Measurements from ENCODE around the gene KCNJ9. TPM values are rescaled to one million over a fixed set of nuclear protein-coding genes. Genes with fewer than 3 reads are reported as not detected.

The KCNJ9 gene
- total RNA-seq, 1 experiment from 2014 or later, result not detected

GRCh38 chr1:160105155-160105554 is 23.8 kb downstream of the KCNJ9 start:
- POLR2A ChIA-PET, result no interaction called here
- Mint-ChIP-seq H3K27ac (ENCODE audit: unreplicated experiment) (no peak overlapping the region), H3K9me3 (ENCODE audit: unreplicated experiment) (no peaks in the 10 kb centered on the region), H3K4me1 (ENCODE audit: low read depth, unreplicated experiment) (peaks cover 31% of the 10 kb centered on the region), H3K27me3 (ENCODE audit: insufficient read depth, unreplicated experiment) (no peaks in the 10 kb centered on the region), H3K36me3 (ENCODE audit: insufficient read depth, unreplicated experiment) (peaks cover 5% of the 10 kb centered on the region), H3K4me3 (ENCODE audit: unreplicated experiment) (no peak overlapping the region)
- no peak for DNase-seq
- no peaks in the 10 kb centered on the region for H3K9me3 ChIP-seq
- H3K36me3 ChIP-seq (ENCODE audit: control insufficient read depth, insufficient read depth, low read length), result no peaks in the 10 kb centered on the region
- CTCF ChIA-PET, result no interaction called here
- H3K4me3 ChIP-seq (ENCODE audit: low read depth, low read length), result no peak overlapping the region
- intact Hi-C loops (cut with micrococcal nuclease; ENCODE audit: unreplicated experiment), result no loop called here
- peaks cover 14% of the 10 kb centered on the region for H3K4me1 ChIP-seq
- TF ChIP-seq CTCF (IDR thresholded peaks at IDR 0.05; ENCODE audit: insufficient read depth in 1 of 2, low read depth in 1 of 2, low read length in 1 of 2, severe bottlenecking in 1 of 2, unreplicated experiment in 1 of 2), result no peak
- no TSS peak for BruUV-seq (replicated peaks)
- H3K27me3 ChIP-seq (replicated peaks; ENCODE audit: control insufficient read depth, insufficient read depth, low read length), result no peaks in the 10 kb centered on the region

- Mint-ChIP-seq H3K4me3 (ENCODE audit: unreplicated experiment) (no peak overlapping the region), H3K9me3 (ENCODE audit: unreplicated experiment) (no peaks in the 10 kb centered on the region), H3K27ac (ENCODE audit: unreplicated experiment) (no peak overlapping the region), H3K36me3 (ENCODE audit: insufficient read depth, unreplicated experiment) (no peaks in the 10 kb centered on the region), H3K27me3 (ENCODE audit: insufficient read depth, unreplicated experiment) (no peaks in the 10 kb centered on the region), H3K4me1 (ENCODE audit: low read depth, unreplicated experiment) (peaks cover 18% of the 10 kb centered on the region)
- no peak for DNase-seq
- CTCF ChIA-PET, result interaction anchor here (2.3 kb wide), 1 partner anchor 112 kb away, joined by 6 read pairs; no protein-coding TSS in a partner anchor
- POLR2A ChIA-PET, result no interaction called here
- Histone ChIP-seq H3K9me3 (no peaks in the 10 kb centered on the region), H3K36me3 (ENCODE audit: control insufficient read depth, insufficient read depth, low read length) (no peaks in the 10 kb centered on the region), H3K4me3 (ENCODE audit: low read depth, low read length) (no peak overlapping the region), H3K4me1 (peaks cover 8% of the 10 kb centered on the region), H3K27me3 (replicated peaks; ENCODE audit: control insufficient read depth, insufficient read depth, low read length) (no peaks in the 10 kb centered on the region)
- BruUV-seq (replicated peaks), result no TSS peak
- no peak for TF ChIP-seq CTCF (IDR thresholded peaks at IDR 0.05; ENCODE audit: insufficient read depth in 1 of 2, low read depth in 1 of 2, low read length in 1 of 2, severe bottlenecking in 1 of 2, unreplicated experiment in 1 of 2)
- intact Hi-C loops (cut with micrococcal nuclease; ENCODE audit: unreplicated experiment), result no loop called here
Measured at GRCh38 chr1:160107512-160107911, 26.2 kb downstream of the KCNJ9 start.

- H3K4me1 ChIP-seq, result peaks cover 12% of the 10 kb centered on the region
- H3K27ac Mint-ChIP-seq (ENCODE audit: unreplicated experiment), result peak overlapping the region; percentile 38
- BruUV-seq (replicated peaks), result no TSS peak
Measured at GRCh38 chr1:160108888-160109662, 27.7 kb downstream of the KCNJ9 start.

More at GRCh38 chr1:160108888-160109662, 27.7 kb downstream of the KCNJ9 start:
- H3K36me3 Mint-ChIP-seq (ENCODE audit: insufficient read depth, unreplicated experiment), result no peaks in the 10 kb centered on the region
- POLR2A ChIA-PET, result no interaction called here
- no peaks in the 10 kb centered on the region for H3K9me3 Mint-ChIP-seq (ENCODE audit: unreplicated experiment)
- H3K27me3 Mint-ChIP-seq (ENCODE audit: insufficient read depth, unreplicated experiment), result no peaks in the 10 kb centered on the region
- CTCF ChIA-PET, result interaction anchor here (2.0 to 2.3 kb wide), 2 partner anchors 111 to 143 kb away, joined by 6 to 9 read pairs; no protein-coding TSS in a partner anchor
- peaks cover 12% of the 10 kb centered on the region for H3K4me1 Mint-ChIP-seq (ENCODE audit: low read depth, unreplicated experiment)
- H3K36me3 ChIP-seq (ENCODE audit: control insufficient read depth, insufficient read depth, low read length), result no peaks in the 10 kb centered on the region
- intact Hi-C loops (cut with micrococcal nuclease; ENCODE audit: unreplicated experiment), result no loop called here
- peak; percentile 53 to 58 for DNase-seq
- H3K9me3 ChIP-seq, result no peaks in the 10 kb centered on the region
- H3K4me3 Mint-ChIP-seq (ENCODE audit: unreplicated experiment), result no peak overlapping the region
- TF ChIP-seq CTCF (IDR thresholded peaks at IDR 0.05; ENCODE audit: insufficient read depth in 1 of 2, low read depth in 1 of 2, low read length in 1 of 2, severe bottlenecking in 1 of 2, unreplicated experiment in 1 of 2), result peak; percentile 28 to 54
- no peaks in the 10 kb centered on the region for H3K27me3 ChIP-seq (replicated peaks; ENCODE audit: control insufficient read depth, insufficient read depth, low read length)
- no peak overlapping the region for H3K4me3 ChIP-seq (ENCODE audit: low read depth, low read length)
